Measurements from ENCODE around the gene SPATA25.

GRCh38 chr20:45887346-45887715 lies at the start of gene SPATA25:
- no peak for TF ChIP-seq CTCF (optimal IDR thresholded peaks at IDR 0.05 in 1 of 3, IDR thresholded peaks at IDR 0.05 in 1 of 3, conservative IDR thresholded peaks at IDR 0.05 in 1 of 3; ENCODE audit: extremely low read depth in 1 of 3, insufficient read depth in 2 of 3, low read length in 3 of 3)
- TF ChIP-seq EZH2 (IDR thresholded peaks at IDR 0.05; ENCODE audit: low read length): no peak
